ENCODE results near the gene CPM. TPM values are rescaled to one million over a fixed set of nuclear protein-coding genes. Genes with fewer than 3 reads are reported as not detected.

The CPM gene
- total RNA-seq, 2 experiments from 2014 or later, result 3.0 to 5.8 TPM

DNA sequence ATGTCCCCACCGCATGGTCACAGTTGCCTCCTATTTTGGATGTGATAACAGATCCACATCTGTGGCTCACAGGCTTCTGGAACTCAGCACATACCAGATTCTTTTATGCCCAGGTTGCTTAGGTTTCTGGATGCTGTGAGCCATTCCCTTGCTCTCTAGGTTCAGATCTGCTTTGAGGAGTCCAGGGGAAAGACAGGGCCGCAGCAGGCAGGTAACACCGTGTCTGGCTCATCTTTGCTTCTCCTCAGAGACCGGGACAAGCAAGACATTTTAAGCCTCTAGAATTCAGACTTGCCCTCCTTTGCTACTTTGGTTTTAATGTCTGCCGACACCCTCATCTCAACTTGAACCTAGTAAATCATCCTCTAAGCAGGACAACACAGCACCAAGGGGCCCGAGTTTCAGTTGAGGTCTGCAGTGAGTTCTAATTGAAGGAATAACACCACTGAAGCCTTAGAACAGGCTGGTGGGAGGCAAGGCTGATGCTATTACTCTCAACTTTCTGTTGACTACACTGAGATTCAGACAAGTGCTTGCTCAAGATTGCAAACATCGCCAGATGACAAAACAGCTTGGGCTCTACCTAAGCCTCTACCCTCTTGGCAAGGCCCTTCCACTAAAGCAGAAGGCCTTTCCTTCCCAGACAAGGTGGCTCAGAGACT is 69.7 kb downstream of the CPM start:
- Mint-ChIP-seq H3K4me3 (no peak overlapping the region), H3K9me3 (no peaks in the 10 kb centered on the region), H3K36me3 (ENCODE audit: low read depth) (no peaks in the 10 kb centered on the region), H3K27me3 (peaks cover 5% of the 10 kb centered on the region), H3K4me1 (ENCODE audit: low read depth) (no peaks in the 10 kb centered on the region), H3K27ac (no peak overlapping the region)
- intact Hi-C loops (cut with micrococcal nuclease), result no loop called here
- ChIA-PET CTCF (interaction anchor here (0.9 to 1.4 kb wide), 3 partner anchors 9 to 207 kb away, joined by 3 to 5 read pairs (median 4); no protein-coding TSS in a partner anchor), POLR2A (no interaction called here)
- TF ChIP-seq, protein P1, sequence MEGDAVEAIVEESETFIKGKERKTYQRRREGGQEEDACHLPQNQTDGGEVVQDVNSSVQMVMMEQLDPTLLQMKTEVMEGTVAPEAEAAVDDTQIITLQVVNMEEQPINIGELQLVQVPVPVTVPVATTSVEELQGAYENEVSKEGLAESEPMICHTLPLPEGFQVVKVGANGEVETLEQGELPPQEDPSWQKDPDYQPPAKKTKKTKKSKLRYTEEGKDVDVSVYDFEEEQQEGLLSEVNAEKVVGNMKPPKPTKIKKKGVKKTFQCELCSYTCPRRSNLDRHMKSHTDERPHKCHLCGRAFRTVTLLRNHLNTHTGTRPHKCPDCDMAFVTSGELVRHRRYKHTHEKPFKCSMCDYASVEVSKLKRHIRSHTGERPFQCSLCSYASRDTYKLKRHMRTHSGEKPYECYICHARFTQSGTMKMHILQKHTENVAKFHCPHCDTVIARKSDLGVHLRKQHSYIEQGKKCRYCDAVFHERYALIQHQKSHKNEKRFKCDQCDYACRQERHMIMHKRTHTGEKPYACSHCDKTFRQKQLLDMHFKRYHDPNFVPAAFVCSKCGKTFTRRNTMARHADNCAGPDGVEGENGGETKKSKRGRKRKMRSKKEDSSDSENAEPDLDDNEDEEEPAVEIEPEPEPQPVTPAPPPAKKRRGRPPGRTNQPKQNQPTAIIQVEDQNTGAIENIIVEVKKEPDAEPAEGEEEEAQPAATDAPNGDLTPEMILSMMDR (IDR thresholded peaks at IDR 0.05), result no peak
- ATAC-seq (no peak), DNase-seq (no peak)

DNA sequence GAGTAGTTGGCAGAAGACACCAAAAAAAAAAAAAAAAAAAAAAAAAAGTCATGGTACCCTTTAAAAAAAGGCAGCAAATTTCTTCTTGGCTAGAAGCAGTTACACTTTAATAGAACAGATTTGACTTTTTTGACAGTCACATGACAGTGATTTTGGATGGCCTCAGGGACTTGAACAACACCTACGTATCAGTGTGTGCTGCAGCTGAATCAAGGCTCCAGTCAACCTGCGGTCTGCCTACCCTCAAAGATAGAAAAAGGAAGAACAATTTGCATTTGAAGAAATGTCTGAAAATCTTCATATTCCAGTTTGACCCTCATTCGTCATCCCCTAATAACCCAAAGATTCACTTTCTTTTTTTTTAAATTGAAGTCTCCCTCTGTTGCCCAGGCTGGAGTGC is 71.1 kb downstream of the CPM start:
- no peaks in the 10 kb centered on the region for H3K9me3 Mint-ChIP-seq
- TF ChIP-seq, protein P1 (IDR thresholded peaks at IDR 0.05), result no peak
- no peak overlapping the region for H3K27ac Mint-ChIP-seq
- H3K27me3 Mint-ChIP-seq, result peaks cover 5% of the 10 kb centered on the region
- no peak for ATAC-seq
- H3K4me1 Mint-ChIP-seq (ENCODE audit: low read depth), result no peaks in the 10 kb centered on the region
- H3K4me3 Mint-ChIP-seq, result no peak overlapping the region
- intact Hi-C loops (cut with micrococcal nuclease), result no loop called here
- H3K36me3 Mint-ChIP-seq (ENCODE audit: low read depth), result no peaks in the 10 kb centered on the region
- DNase-seq, result no peak
- ChIA-PET POLR2A (no interaction called here), CTCF (interaction anchor here (1.4 kb wide), 1 partner anchor 208 kb away, joined by 5 read pairs; no protein-coding TSS in a partner anchor)

DNA sequence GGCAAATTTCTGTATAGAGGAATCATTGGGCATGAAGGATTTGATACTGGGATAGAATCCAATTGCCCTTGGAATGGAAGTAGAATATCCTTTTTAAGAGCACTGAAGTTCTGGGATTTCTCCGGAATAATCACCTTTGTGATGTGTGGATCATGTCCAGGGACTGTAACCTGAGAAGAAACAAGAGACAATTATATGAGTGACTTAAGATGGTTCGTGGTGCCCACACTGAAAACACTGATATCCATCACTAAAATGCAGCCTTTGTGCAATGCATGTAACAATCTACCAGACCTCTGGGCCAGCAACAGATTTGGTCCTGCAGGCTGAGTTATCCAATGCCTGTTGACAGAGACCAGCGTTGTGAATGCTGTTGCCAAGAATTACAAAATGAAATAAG is 76.5 kb downstream of the CPM start:
- peaks cover 3% of the 10 kb centered on the region for H3K4me1 Mint-ChIP-seq (ENCODE audit: low read depth)
- H3K27ac Mint-ChIP-seq, result no peak overlapping the region
- TF ChIP-seq, protein P1 (IDR thresholded peaks at IDR 0.05), result no peak
- ChIA-PET POLR2A (no interaction called here), CTCF (no interaction called here)
- ATAC-seq, result no peak
- peaks cover 5% of the 10 kb centered on the region for H3K27me3 Mint-ChIP-seq
- intact Hi-C loops (cut with micrococcal nuclease), result no loop called here
- H3K4me3 Mint-ChIP-seq, result no peak overlapping the region
- no peaks in the 10 kb centered on the region for H3K36me3 Mint-ChIP-seq (ENCODE audit: low read depth)
- DNase-seq, result no peak
- no peaks in the 10 kb centered on the region for H3K9me3 Mint-ChIP-seq

DNA sequence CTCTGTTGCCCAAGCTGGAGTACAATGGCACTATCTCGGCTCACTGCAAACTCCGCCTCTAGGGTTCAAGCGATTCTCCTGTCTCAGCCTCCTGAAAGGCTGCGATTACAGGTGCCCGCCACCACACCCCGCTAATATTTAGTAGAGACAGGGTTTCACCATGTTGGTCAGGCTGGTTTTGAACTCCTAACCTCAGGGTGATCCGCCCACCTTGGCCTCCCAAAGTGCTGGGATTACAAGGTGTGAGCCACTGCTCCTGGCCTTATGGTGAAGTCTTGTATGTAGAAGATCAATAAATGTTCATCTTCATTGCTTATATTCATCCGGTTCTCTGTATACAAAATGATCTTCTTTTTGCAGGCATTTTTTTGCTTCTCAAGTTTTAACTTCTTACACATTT is 77.2 kb downstream of the CPM start:
- DNase-seq (no peak), ATAC-seq (no peak)
- Mint-ChIP-seq H3K9me3 (no peaks in the 10 kb centered on the region), H3K4me3 (no peak overlapping the region), H3K27ac (no peak overlapping the region), H3K36me3 (ENCODE audit: low read depth) (no peaks in the 10 kb centered on the region), H3K27me3 (peaks cover 2% of the 10 kb centered on the region), H3K4me1 (ENCODE audit: low read depth) (peaks cover 3% of the 10 kb centered on the region)
- TF ChIP-seq, protein P1 (IDR thresholded peaks at IDR 0.05), result no peak
- POLR2A ChIA-PET, result interaction anchor here (1.1 kb wide), 1 partner anchor 10 kb away, joined by 3 read pairs; no protein-coding TSS in a partner anchor
- intact Hi-C loops (cut with micrococcal nuclease), result no loop called here
- CTCF ChIA-PET, result no interaction called here

DNA sequence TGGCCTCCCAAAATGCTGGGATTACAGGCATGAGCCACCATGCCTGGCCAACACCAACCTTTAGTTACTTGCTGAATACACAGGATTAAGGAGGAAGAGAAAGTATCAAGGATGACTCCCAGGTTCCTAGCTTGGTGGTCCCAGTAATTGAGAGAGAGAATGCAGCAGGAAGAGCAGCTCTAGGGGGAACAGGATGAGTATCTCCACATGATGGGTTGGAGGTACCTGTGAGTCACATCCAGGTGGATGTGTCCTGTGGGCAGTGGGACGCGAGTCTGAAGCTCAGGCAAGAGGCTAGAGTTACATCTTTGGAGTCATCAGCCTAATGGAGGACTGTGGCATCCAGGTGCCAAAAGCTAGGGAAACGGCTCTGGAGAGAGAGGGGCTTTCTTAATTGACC is 77.9 kb downstream of the CPM start:
- ATAC-seq (no peak), DNase-seq (no peak)
- H3K4me1 Mint-ChIP-seq (ENCODE audit: low read depth), result peaks cover 3% of the 10 kb centered on the region
- CTCF ChIA-PET, result interaction anchor here (1.1 kb wide), 1 partner anchor 8 kb away, joined by 4 read pairs; no protein-coding TSS in a partner anchor
- no peak overlapping the region for H3K27ac Mint-ChIP-seq
- H3K4me3 Mint-ChIP-seq, result no peak overlapping the region
- H3K27me3 Mint-ChIP-seq, result peaks cover 2% of the 10 kb centered on the region
- TF ChIP-seq, protein P1 (IDR thresholded peaks at IDR 0.05), result no peak
- no peaks in the 10 kb centered on the region for H3K9me3 Mint-ChIP-seq
- no peaks in the 10 kb centered on the region for H3K36me3 Mint-ChIP-seq (ENCODE audit: low read depth)
- POLR2A ChIA-PET, result interaction anchor here (1.1 kb wide), 1 partner anchor 10 kb away, joined by 3 read pairs; no protein-coding TSS in a partner anchor
- intact Hi-C loops (cut with micrococcal nuclease), result no loop called here

All from activated CD8-positive, alpha-beta T cell treated with anti-CD3 and anti-CD28 coated beads for 36 hours (primary cell).